KG1 (cell line): ENCODE data around the gene SEMA6A.

ENCODE experiments used
- DNase-seq: peaks from one replicate; lab custom pipeline; 2025; lab: John Stamatoyannopoulos, UW

The SEMA6A gene

GRCh38 chr5:116437922-116438578, 136.6 kb downstream of the SEMA6A start:
- DNase-seq = no peak

GRCh38 chr5:116437351-116437705, 137.3 kb downstream of the SEMA6A start:
- no peak for DNase-seq

DNA sequence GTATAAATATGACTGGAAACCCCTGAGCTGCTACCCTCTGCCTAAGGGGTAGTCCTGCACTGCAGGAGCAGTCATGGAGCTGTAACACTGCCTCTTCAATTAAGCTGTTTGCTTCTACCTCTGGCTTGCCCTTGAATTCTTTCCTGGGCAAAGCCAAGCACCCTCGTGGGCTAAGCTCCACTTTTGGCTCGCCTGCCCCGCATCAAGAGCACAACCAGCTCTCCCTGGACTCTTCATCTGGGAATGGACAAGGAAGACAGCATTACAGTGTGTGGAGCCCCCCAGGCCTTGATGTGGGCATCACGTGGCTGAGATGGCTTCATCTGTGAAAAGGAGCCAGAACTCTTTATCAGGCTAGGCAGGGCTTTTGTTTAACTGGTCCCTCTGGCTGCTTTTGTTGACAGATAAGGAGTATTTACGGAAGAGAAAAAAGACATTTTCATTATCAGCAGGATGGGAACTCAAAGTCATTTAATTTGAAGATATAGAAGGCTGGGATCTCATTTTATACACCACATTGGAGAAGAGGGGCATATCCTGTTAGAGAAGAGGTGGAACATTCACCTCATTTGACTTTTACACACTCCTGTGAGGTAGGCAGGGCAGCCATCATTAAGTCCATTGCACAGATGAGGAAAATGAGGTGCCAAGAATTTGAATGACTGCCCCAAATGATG, 137.8 kb downstream of the SEMA6A start:
- no peak for DNase-seq

GRCh38 chr5:116428966-116429365, 145.7 kb downstream of the SEMA6A start:
- DNase-seq = no peak

DNA sequence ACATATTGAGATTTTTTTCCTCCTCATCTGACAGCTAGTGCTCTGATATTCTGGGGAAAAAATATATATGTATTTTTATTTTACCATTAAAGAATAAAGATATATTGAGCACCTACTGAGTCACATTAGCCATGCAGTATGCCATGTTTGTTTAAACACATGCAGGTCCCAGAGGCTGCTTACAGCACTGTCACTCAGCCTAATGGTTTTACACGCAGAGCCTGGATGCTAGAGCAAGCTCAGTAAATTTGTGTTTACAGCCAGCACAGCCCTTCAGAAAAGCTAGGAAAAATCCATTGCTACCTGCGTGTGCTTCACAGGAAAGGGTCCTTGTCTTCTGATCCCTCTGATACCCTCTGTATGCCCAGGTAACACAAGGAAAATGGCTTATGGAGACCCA, 146.2 kb downstream of the SEMA6A start:
- DNase-seq = no peak

DNA sequence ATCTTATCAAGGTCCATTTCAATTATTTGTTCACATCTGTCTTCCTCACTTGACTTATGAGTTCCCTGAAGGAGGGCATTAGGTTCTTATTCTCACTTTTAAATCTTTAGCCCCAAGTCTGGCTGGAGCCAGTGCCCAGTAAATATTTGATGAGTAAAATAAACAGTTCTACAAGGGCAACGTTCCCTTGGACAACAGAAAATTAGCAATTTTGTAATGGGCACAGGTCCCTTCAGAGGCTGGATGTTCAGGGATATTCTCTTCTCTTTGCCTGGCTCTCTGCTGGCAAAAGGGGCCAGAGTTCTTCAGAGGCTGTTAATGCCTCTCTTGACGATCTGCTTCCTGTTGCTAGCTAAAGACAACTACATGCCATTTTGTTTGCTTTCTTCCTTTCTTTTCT, 149.7 kb downstream of the SEMA6A start:
- DNase-seq = no peak

GRCh38 chr5:116424258-116424615, 150.4 kb downstream of the SEMA6A start:
- DNase-seq = no peak

GRCh38 chr5:116423587-116424257, 150.9 kb downstream of the SEMA6A start:
- no peak for DNase-seq

DNA sequence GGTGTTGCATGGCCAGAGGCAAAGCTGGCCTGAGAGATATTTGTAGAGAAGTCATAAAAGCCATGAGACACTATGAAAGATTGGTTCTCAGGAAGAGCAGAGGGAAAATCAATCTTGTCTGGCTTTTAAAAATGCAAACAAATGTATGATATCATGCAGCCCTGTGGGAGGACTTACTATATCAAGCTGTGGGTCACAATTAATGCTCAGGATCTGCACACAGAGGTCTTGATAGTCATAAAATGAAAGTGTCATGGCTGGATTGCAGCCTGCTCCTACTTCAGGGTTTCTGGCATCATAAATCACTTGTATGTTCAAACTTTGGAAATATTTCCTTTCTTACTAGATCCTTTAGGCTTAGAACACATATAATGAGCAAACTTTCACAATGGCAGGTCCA, 151.5 kb downstream of the SEMA6A start:
- DNase-seq = no peak

- DNase-seq = no peak
Measured at GRCh38 chr5:116421080-116421629, 153.5 kb downstream of the SEMA6A start.

GRCh38 chr5:116420540-116420939, 154.1 kb downstream of the SEMA6A start:
- DNase-seq = no peak

DNA sequence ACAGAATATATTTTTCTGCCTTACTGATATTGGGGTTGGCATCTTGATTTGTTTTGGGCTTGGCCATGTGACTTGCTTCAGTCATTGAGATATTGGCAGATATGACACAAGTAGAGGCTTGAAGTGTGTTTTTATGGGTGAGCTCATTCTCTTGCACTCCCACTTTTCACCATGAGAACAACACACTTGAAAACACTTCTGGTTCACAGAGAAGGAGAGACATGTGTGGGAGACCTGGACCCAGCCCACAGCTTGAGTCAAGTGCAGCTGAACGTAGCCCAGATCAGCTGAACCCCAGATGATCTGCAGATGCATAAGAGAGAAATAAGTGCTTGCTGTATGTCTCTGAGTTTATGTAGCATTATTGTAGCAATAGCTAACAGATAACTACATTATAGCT, 155.4 kb downstream of the SEMA6A start:
- DNase-seq = no peak

DNA sequence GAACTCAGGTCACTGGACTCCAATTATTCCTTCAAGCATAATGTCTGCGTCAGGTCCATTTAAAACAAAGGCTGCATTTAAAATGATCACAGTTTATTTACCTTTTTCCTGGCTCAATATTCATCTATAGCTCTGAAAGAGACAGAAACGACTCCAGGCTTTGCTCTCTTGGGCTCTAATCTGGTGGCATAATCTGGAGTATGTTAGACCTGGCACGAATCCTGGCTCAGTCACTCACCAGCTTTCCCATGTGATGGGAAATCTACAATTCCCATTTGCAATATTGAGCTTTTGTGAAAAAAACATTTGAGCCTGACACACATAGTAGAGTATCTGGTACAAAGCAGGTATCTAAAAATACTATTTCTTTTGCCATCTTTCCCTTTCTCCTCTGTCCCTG, 155.8 kb downstream of the SEMA6A start:
- DNase-seq = no peak

GRCh38 chr5:116418016-116418415, 156.6 kb downstream of the SEMA6A start:
- DNase-seq = no peak

DNA sequence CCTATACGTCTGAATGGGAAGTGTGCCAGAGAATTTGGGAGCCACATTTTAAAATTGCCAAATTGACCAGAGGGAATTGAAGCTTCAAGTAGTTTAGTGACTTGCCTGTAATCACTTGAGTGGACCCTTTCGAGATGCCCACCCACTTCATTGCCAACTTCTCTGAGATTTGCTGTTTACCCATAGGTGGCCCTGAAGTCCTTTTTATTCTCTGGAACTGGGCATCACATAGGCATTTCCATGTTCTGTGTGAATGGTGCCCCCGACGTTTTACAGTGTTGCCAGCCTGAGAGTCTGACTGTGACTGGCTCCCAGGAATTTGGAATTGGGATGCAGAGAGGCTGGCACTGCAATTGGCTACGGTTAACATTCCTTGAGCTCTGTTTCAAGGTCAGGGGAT, 158.6 kb downstream of the SEMA6A start:
- DNase-seq = no peak

- DNase-seq = no peak
Measured at GRCh38 chr5:116415182-116415581, 159.4 kb downstream of the SEMA6A start.

GRCh38 chr5:116411101-116411571, 163.5 kb downstream of the SEMA6A start:
- no peak for DNase-seq

DNA sequence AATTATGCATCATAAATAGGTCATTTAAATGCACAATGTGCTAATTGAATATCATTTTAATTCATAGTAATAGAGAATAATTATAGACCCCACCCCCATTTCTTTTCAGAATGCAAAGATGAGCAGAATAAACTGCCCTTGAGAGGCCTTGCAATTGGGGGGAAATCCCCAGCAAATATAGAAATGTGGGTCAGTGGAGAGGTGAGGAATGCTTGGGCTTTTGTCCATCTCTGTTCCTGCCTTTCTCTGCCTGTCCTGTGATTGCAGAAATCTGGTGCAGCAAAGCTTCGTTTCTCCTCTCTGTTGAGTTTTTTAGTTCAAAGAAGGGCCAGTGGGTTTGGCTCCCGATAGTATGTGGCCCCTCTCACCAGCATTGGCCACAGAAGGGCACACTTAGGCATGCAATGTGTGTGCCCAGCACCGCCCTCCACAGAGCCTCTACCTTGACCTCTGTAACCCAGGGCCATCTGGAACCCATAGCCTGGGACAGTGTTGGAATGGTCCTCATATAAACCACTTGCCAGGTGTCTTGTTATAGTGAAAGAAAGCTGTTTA, 164.2 kb downstream of the SEMA6A start:
- no peak for DNase-seq

- no peak for DNase-seq
Measured at GRCh38 chr5:116409591-116410296, 164.9 kb downstream of the SEMA6A start.

DNA sequence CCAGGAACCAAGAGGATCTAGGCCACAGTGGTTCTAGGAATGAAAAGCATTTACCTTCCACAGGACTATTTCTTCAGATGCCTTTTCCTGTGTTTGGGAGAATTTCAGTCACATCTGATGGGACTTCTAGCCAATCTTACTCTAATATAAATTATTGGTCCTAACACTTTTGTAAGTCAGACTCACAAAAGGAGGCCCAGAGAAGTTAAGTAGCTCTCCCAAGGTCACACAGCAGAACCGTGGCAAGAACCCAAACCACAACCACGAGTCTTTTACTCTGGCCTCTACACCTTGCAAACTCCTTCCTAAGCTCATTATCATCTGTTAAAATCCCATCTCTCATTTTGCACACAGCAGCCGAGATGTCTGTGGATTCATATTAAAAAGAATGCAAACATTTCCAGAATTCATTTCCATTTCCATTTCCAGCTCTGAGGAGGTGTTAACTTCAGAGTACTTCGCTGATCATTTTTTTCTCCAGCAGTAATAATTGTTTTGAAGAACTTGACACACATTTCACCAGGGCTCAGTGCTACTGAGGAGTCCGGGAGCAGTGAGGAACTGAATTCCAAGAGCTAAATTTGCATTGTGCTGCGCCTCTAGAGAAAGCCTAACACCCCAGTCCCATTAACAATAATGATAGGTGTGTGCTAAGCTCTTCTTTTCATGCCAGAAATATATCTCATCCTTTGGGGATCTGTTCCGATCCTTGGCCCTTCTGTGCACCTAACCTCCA, 168.1 kb downstream of the SEMA6A start:
- no peak for DNase-seq

DNA sequence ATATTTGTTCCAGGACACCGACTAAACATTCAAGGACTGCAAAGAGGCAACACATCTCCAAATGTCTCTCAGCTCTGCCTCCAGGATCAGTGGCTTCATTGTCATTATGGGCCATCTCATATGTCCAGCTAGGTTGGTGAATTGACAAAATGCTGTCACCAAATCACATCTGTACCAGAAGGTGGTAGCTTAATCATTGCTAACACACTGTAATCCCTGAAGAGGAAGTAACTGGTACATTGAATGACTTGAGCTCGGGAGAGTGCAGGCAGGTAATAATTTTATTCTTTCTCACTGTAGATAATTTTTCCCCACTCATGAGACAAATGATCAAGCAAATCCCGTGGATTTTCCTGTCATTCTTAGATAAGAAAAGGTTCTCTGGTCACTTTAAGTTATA, 169.8 kb downstream of the SEMA6A start:
- DNase-seq = no peak
